GM18858 (cell line): ENCODE data around the gene CADM1.

Source experiments
- ATAC-seq: cut with Tn5 transposase; IDR thresholded peaks from one replicate; pipeline ENCODE4 v1.9.1; 2021; ENCODE audit not compliant: unreplicated experiment

CADM1 gene

GRCh38 chr11:115132436-115133228 is 371.6 kb downstream of the CADM1 start:
- ATAC-seq = no peak

DNA sequence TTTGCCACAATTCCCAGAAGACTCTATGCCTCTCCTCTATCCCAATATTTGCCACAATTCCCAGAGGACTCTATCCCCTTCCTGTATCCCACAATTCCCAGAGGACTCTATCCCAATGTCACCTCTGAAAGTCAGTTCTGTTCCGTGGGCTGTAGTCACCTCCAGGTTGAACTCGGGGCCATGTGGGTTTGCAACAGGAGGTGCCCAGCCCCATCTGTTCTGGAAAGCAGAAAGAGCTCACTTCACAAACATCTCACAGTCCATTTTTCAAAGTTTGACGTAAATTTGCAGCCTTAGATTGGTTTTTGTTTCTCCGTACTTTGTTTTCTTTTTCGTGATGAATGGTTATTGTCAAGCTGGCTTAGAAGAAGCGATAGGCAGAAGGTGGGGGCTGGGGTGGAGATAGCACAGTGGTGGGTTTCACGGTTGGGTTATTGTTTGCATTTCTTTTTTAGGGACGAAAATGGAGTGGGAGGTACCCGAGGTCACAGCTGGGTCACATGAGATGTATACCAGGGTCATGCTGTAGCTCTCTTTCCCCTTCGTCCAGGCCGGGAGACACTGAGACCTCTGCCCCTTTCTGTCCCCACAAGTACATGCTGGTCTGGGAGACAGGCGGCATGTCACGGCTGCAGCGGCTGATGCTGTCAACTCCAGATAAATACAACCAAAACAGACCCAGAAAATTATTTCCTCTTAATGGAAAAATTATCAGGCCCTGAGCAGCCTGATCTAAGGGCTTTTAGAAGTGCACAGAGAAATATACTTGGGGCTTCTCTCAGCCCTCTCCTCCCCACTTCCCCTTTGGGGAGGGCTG is 374.5 kb downstream of the CADM1 start:
- ATAC-seq = no peak

GRCh38 chr11:115128226-115128625 is 376.0 kb downstream of the CADM1 start:
- no peak for ATAC-seq

DNA sequence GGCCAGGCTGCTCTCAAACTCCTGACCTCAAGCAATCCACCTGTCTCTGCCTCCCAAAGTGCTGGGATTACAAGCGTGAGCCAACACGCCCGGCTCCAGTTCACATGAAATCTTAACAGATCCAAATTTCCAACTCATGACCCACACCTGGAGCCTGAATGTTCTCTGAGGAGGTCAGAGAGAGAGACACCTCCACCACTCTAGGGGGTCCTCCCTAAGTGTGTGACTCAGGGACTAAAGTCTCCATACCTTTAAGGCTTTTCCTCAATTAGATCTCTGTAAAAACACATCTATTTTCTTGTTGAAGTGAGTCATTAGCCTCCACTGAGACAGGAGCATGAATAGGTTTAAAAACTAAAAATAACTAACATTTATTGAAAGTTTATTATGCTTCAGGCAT is 376.4 kb downstream of the CADM1 start:
- ATAC-seq = no peak

- ATAC-seq = peak; percentile 85
Observed at GRCh38 chr11:115126515-115127208, 377.6 kb downstream of the CADM1 start.

GRCh38 chr11:115126092-115126491 is 378.1 kb downstream of the CADM1 start:
- peak; percentile 11 for ATAC-seq

DNA sequence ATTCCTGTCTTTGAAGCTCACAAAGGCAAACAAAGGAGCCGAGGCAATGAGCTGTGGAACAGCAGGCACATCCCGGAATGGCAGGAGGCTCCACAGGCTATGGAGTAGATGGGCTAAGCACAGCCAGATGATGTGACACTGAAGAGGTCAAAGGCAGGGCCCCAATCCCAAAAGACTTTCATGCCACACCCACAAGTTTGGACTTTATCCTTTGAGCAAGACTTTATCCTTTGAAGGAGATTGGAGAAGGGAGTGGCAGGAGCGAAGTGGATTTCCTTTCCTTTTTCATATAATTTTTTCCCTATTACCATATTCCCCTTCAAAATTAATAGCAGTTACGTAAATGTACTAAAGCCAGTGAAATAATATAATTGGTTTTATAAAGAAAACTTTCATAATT is 379.4 kb downstream of the CADM1 start:
- ATAC-seq = no peak

GRCh38 chr11:115123641-115124040 is 380.6 kb downstream of the CADM1 start:
- no peak for ATAC-seq

GRCh38 chr11:115122274-115122673 is 381.9 kb downstream of the CADM1 start:
- no peak for ATAC-seq
